ENCODE data around the gene VSX1.
A peak's percentile ranks its signal among the peaks of the same experiment; 100 is the strongest.

VSX1 gene

GRCh38 chr20:25120457-25120856, 38.5 kb upstream of the VSX1 start:
- H3K4me1 ChIP-seq (ENCODE audit: control insufficient read depth in 1 of 2, insufficient read depth in 2 of 2, low read length in 2 of 2): no peaks in the 10 kb centered on the region
- H2BK12ac ChIP-seq (ENCODE audit: low read length): no peak overlapping the region
- H3K14ac ChIP-seq (ENCODE audit: low read length): no peak overlapping the region
- DNase-seq: no peak
- no peak overlapping the region for H3K23ac ChIP-seq (ENCODE audit: low read length)
- no peak overlapping the region for H4K12ac ChIP-seq (ENCODE audit: low read depth, low read length)
- no peak overlapping the region for H3K4me3 ChIP-seq (ENCODE audit: low read depth, low read length)
- H3K79me1 ChIP-seq (ENCODE audit: low read length): no peaks in the 10 kb centered on the region
- H2AFZ ChIP-seq (ENCODE audit: insufficient read depth, low read length, poor library complexity): no peak overlapping the region
- H3K18ac ChIP-seq (ENCODE audit: low read length): no peak overlapping the region
- no CpG with 5 or more reads among the region's 3 CpGs for WGBS (ENCODE audit: extremely low coverage, insufficient coverage, insufficient read length)
- H3K4me2 ChIP-seq (ENCODE audit: low read length): no peak overlapping the region
- no peak overlapping the region for H2BK120ac ChIP-seq (ENCODE audit: insufficient read depth, low read length, poor library complexity)
- no peak overlapping the region for H3K27ac ChIP-seq (ENCODE audit: low read depth, low read length)
- no peak overlapping the region for H4K8ac ChIP-seq (ENCODE audit: low read depth, low read length)
- H3K27me3 ChIP-seq (ENCODE audit: insufficient read depth, low read length): no peaks in the 10 kb centered on the region
- no peak overlapping the region for H3K4ac ChIP-seq (ENCODE audit: low read depth, low read length)
- no peak overlapping the region for H3K9ac ChIP-seq (ENCODE audit: low read length)
- H3K79me2 ChIP-seq (ENCODE audit: control insufficient read depth, insufficient read depth, low read length, poor library complexity): no peaks in the 10 kb centered on the region
- H4K91ac ChIP-seq (ENCODE audit: low read depth, low read length): no peak overlapping the region
- no peaks in the 10 kb centered on the region for H3K36me3 ChIP-seq (ENCODE audit: control insufficient read depth in 1 of 2, insufficient read depth in 2 of 2, low read length in 2 of 2)
- peaks cover 5% of the 10 kb centered on the region for H3K9me3 ChIP-seq (ENCODE audit: insufficient read depth, low read depth, low read length)
- no peak overlapping the region for H2AK5ac ChIP-seq (ENCODE audit: low read length)
- no peak overlapping the region for H2BK5ac ChIP-seq (ENCODE audit: low read depth, low read length, poor library complexity)

GRCh38 chr20:25118529-25118928, 36.6 kb upstream of the VSX1 start:
- no CpG with 5 or more reads among the region's 7 CpGs for WGBS (ENCODE audit: extremely low coverage, insufficient coverage, insufficient read length)
- no peak overlapping the region for H4K91ac ChIP-seq (ENCODE audit: low read depth, low read length)

GRCh38 chr20:25117990-25118389, 36.0 kb upstream of the VSX1 start:
- H2BK12ac ChIP-seq (ENCODE audit: low read length): no peak overlapping the region
- no peaks in the 10 kb centered on the region for H3K27me3 ChIP-seq (ENCODE audit: insufficient read depth, low read length)
- no peak overlapping the region for H3K23ac ChIP-seq (ENCODE audit: low read length)
- H2AK5ac ChIP-seq (ENCODE audit: low read length): no peak overlapping the region
- no peak for DNase-seq
- H3K18ac ChIP-seq (ENCODE audit: low read length): no peak overlapping the region
- H4K8ac ChIP-seq (ENCODE audit: low read depth, low read length): no peak overlapping the region
- no peak overlapping the region for H2AFZ ChIP-seq (ENCODE audit: insufficient read depth, low read length, poor library complexity)
- H3K36me3 ChIP-seq (ENCODE audit: control insufficient read depth in 1 of 2, insufficient read depth in 2 of 2, low read length in 2 of 2): no peaks in the 10 kb centered on the region
- H3K4me2 ChIP-seq (ENCODE audit: low read length): no peak overlapping the region
- H4K12ac ChIP-seq (ENCODE audit: low read depth, low read length): no peak overlapping the region
- H3K79me1 ChIP-seq (ENCODE audit: low read length): no peaks in the 10 kb centered on the region
- H2BK5ac ChIP-seq (ENCODE audit: low read depth, low read length, poor library complexity): no peak overlapping the region
- H4K91ac ChIP-seq (ENCODE audit: low read depth, low read length): no peak overlapping the region
- H2BK120ac ChIP-seq (ENCODE audit: insufficient read depth, low read length, poor library complexity): no peak overlapping the region
- no peak overlapping the region for H3K4ac ChIP-seq (ENCODE audit: low read depth, low read length)
- no peaks in the 10 kb centered on the region for H3K79me2 ChIP-seq (ENCODE audit: control insufficient read depth, insufficient read depth, low read length, poor library complexity)
- WGBS (ENCODE audit: extremely low coverage, insufficient coverage, insufficient read length): no CpG with 5 or more reads among the region's 4 CpGs
- H3K27ac ChIP-seq (ENCODE audit: low read depth, low read length): no peak overlapping the region
- H3K9me3 ChIP-seq (ENCODE audit: insufficient read depth, low read depth, low read length): peaks cover 5% of the 10 kb centered on the region
- peak overlapping the region; percentile 4 for H3K4me3 ChIP-seq (ENCODE audit: low read depth, low read length)
- H3K9ac ChIP-seq (ENCODE audit: low read length): no peak overlapping the region
- H3K4me1 ChIP-seq (ENCODE audit: control insufficient read depth in 1 of 2, insufficient read depth in 2 of 2, low read length in 2 of 2): no peaks in the 10 kb centered on the region
- H3K14ac ChIP-seq (ENCODE audit: low read length): no peak overlapping the region

More at GRCh38 chr20:25118529-25118928, 36.6 kb upstream of the VSX1 start:
- no peak overlapping the region for H3K14ac ChIP-seq (ENCODE audit: low read length)
- H3K36me3 ChIP-seq (ENCODE audit: control insufficient read depth in 1 of 2, insufficient read depth in 2 of 2, low read length in 2 of 2): no peaks in the 10 kb centered on the region
- H3K9ac ChIP-seq (ENCODE audit: low read length): no peak overlapping the region
- H2BK120ac ChIP-seq (ENCODE audit: insufficient read depth, low read length, poor library complexity): no peak overlapping the region
- no peak overlapping the region for H3K27ac ChIP-seq (ENCODE audit: low read depth, low read length)
- H3K18ac ChIP-seq (ENCODE audit: low read length): no peak overlapping the region
- no peak overlapping the region for H2BK5ac ChIP-seq (ENCODE audit: low read depth, low read length, poor library complexity)
- H4K12ac ChIP-seq (ENCODE audit: low read depth, low read length): no peak overlapping the region
- DNase-seq: no peak
- no peaks in the 10 kb centered on the region for H3K4me1 ChIP-seq (ENCODE audit: control insufficient read depth in 1 of 2, insufficient read depth in 2 of 2, low read length in 2 of 2)
- no peak overlapping the region for H2AFZ ChIP-seq (ENCODE audit: insufficient read depth, low read length, poor library complexity)
- no peak overlapping the region for H3K4ac ChIP-seq (ENCODE audit: low read depth, low read length)
- H2BK12ac ChIP-seq (ENCODE audit: low read length): no peak overlapping the region
- H3K79me2 ChIP-seq (ENCODE audit: control insufficient read depth, insufficient read depth, low read length, poor library complexity): no peaks in the 10 kb centered on the region
- peak overlapping the region; percentile 4 for H3K4me3 ChIP-seq (ENCODE audit: low read depth, low read length)
- H3K79me1 ChIP-seq (ENCODE audit: low read length): no peaks in the 10 kb centered on the region
- no peak overlapping the region for H4K8ac ChIP-seq (ENCODE audit: low read depth, low read length)
- no peak overlapping the region for H3K4me2 ChIP-seq (ENCODE audit: low read length)
- peaks cover 5% of the 10 kb centered on the region for H3K9me3 ChIP-seq (ENCODE audit: insufficient read depth, low read depth, low read length)
- H3K27me3 ChIP-seq (ENCODE audit: insufficient read depth, low read length): no peaks in the 10 kb centered on the region
- peak overlapping the region; percentile 74 for H3K23ac ChIP-seq (ENCODE audit: low read length)
- no peak overlapping the region for H2AK5ac ChIP-seq (ENCODE audit: low read length)

- Histone ChIP-seq H2BK120ac (ENCODE audit: insufficient read depth, low read length, poor library complexity) (no peak overlapping the region), H3K23ac (ENCODE audit: low read length) (no peak overlapping the region), H3K4ac (ENCODE audit: low read depth, low read length) (no peak overlapping the region), H3K27me3 (ENCODE audit: insufficient read depth, low read length) (no peaks in the 10 kb centered on the region), H3K4me1 (ENCODE audit: control insufficient read depth in 1 of 2, insufficient read depth in 2 of 2, low read length in 2 of 2) (no peaks in the 10 kb centered on the region), H3K36me3 (ENCODE audit: control insufficient read depth in 1 of 2, insufficient read depth in 2 of 2, low read length in 2 of 2) (no peaks in the 10 kb centered on the region), H3K4me3 (ENCODE audit: low read depth, low read length) (no peak overlapping the region), H3K9me3 (ENCODE audit: insufficient read depth, low read depth, low read length) (peaks cover 5% of the 10 kb centered on the region), H4K8ac (ENCODE audit: low read depth, low read length) (no peak overlapping the region), H2AK5ac (ENCODE audit: low read length) (no peak overlapping the region), H3K14ac (ENCODE audit: low read length) (no peak overlapping the region), H3K18ac (ENCODE audit: low read length) (no peak overlapping the region), H3K27ac (ENCODE audit: low read depth, low read length) (no peak overlapping the region), H3K79me2 (ENCODE audit: control insufficient read depth, insufficient read depth, low read length, poor library complexity) (no peaks in the 10 kb centered on the region), H3K4me2 (ENCODE audit: low read length) (no peak overlapping the region), H4K12ac (ENCODE audit: low read depth, low read length) (no peak overlapping the region), H2BK12ac (ENCODE audit: low read length) (no peak overlapping the region), H3K79me1 (ENCODE audit: low read length) (no peaks in the 10 kb centered on the region), H2BK5ac (ENCODE audit: low read depth, low read length, poor library complexity) (no peak overlapping the region), H3K9ac (ENCODE audit: low read length) (no peak overlapping the region), H4K91ac (ENCODE audit: low read depth, low read length) (no peak overlapping the region), H2AFZ (ENCODE audit: insufficient read depth, low read length, poor library complexity) (no peak overlapping the region)
- no CpG with 5 or more reads among the region's 14 CpGs for WGBS (ENCODE audit: extremely low coverage, insufficient coverage, insufficient read length)
- no peak for DNase-seq
These were observed 35.0 kb upstream of the VSX1 start for GRCh38 chr20:25116739-25117458.
